Measurements from ENCODE around the gene HS6ST2.

HS6ST2 gene

DNA sequence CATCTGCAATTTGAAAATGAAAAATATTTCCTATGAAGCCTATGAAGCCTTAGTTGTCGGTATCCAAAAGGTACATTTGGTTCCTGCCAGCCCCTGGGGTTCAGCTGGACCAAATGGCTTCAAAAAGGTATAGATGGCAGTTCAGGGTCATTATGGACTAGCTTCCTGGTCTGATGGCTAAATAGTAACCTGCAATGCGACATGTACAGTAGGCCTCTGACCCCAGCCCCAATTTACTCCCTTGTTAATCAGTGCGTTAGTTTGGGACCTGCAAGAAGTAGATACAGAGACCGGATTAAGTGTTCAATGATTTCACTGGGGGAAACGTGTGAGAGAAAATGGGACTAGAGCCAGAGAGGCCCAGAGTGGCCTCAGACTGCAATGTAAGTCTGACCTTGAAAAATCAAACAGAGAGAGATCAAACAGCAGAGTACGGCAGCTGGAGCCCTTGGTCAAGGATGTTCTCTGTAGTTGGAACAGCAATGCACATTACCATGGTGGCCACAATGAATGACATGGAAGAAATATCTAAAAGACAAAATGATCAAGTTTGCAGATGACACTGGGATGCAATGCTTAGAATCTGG lies 354.6 kb downstream of the HS6ST2 start:
- no peak for DNase-seq

DNA sequence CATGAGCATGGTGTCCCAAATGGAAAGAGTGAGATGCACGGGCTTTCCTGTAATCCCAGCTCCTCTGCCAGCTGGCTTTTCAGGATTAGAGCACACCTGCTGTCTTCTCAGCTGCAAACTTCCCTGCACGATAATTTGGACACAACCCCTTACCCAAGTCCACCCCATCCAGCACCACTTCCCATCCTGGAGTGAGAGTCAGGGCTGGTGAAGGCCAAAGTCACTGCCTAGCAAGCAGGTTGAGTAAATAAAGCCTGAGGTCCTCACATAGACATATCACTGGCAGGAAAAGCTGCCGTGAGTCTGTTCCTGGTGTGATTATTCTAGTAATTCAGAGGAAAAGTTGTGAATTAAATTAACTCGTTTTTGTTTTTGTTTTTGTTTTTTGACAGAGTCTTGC lies 355.7 kb downstream of the HS6ST2 start:
- DNase-seq: no peak

DNA sequence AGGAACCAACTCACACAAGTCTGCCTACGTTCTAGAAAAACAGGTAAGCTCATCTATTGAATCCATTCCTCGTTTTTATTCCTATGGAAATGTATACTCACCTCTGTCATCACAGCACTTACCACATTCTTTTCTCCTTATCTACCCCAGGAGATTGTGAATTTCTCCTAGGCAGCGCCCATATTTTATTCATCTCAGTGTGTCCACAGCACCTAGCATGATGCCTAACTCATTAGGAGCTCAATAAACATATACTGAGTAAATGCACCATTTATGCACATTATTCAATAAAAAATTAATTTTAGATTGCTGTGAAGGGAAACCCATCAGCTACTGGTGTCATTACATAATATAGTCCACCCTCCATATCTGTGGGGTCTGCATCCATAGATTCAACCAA lies 363.4 kb downstream of the HS6ST2 start:
- DNase-seq: no peak

DNA sequence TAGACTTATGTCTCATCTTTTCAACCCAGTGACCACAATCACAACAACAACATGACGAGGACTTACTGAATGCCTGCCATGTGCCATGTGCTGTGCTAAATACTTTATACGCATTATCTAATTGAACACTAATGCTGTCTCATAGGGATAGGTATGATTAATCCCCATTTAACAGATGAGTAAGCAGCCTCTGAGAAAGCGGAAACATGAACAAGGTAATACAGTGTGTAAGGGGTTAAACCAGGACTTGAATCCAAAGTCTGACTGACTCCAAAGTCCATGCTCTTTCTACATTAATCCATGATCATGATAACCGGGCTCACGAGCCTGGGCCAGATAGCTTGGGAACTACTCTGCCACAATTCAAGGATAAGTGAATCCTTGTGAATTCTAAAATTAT lies 364.3 kb downstream of the HS6ST2 start:
- no peak for DNase-seq

DNA sequence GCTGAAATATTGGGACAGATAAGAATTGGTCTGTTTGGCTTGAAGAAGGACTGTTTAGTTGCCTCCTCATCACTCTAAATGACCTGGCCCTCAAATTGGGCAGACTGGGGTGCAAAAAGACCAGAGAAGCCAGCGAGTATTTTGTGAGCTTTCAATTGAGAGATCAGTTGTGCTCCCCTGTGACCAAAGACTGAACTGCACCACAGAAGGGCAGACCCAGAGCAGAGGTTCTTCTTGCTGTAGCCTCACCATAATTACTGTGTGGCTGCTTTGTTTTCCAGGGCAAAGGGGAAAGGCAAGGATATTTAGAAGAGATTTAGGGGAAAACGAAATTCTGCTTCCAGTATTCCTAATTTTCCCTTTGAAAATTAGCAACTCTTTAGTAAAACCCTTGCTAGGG lies 365.5 kb downstream of the HS6ST2 start:
- no peak for DNase-seq

DNA sequence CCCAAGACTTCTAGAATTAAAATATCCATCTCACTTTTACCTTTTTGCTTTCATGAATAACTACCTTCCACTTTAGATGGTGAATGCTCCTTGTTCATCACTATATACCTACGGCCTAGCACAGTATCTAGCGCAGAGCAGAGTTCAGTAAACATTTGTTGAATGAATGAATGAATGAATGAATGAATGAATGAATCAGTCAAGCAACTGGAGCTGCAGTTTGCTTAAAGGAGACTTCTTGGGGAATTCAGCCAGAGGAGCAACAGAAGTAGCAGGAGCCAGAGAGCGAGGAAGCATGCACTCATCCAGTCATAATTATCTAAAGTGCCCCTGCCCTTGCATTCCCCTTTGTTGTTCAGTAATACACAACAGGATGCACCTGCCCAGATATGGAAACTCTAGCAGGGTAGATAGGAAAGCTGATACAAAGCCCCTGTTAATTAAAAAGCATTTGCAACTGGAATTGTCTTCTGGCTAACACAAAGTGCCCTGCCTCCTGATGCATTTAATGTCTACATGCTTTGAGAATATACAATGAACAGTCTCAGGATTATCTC lies 366.6 kb downstream of the HS6ST2 start:
- DNase-seq: no peak

DNA sequence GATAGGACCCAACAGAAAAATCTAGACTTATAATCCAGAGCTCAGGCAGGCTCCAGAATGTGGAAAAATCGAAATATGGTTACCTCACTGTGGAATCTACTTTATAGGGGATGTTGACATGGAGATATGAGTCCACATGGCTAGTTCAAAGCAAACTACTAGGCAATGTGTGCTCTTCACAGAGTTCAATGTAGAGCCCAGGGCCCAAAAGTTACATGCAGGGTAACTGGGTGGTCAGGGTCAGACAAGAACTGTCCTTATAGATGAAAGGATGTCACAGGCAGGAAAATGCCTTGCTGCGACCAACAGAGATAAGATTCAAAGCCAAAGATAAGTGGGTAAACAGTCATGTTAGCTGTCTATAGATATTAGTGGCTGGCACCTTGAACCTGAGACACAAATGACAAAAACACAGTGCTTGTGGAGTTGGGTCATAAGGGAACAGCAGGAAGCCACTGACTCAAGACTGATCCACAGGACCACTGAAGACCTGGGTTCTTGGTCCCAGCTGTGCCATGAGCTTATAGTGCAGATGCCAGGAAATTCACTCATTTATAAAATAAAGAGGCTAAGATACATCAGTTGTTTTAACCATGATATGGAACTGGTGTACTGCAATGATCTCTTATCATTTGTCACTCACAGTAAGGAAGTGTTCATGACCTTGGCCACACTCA lies 367.9 kb downstream of the HS6ST2 start:
- no peak for DNase-seq

DNA sequence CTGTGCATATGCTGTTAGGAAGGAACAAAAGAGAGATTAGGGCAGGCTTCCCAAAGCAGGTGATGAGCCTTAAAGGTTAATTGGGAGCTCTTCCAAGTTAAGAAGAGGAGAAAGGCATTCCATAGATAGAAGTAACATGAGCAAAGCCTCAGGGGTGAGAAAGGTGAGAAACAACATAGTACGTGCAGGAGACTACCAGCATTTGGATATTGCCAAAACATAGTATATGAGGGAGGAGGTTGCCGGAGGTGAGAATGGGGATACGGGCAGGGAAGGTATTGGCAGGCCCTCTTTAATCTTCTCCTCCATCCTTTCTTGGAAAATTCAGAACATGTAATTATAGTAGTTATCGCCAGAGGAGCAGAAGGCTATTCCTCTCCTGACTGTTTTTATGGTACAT lies 373.5 kb downstream of the HS6ST2 start:
- DNase-seq: no peak

DNA sequence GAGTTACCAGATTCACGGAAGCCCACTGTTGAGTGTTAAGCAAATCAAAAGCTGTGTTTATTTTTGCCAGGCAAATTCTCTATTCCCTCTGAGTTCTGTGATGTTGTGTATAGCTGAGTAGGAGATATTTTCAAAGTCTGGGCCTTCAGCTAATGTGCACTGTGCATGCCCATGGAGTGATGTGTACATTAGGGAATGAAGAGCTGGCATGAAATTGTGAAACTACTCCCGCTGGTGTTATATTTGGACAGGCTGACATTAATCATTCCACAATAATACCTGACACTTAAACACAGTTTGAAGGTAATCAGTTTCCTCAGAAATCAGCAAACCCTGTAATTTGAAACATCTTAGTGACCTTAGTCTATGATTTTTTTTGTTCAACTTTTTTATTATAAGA lies 381.5 kb downstream of the HS6ST2 start:
- no peak for DNase-seq

Measured in T1000 (cell line).